CD4-positive, alpha-beta T cell treated with Interferon gamma for 1 hour (primary cell): Measurements from ENCODE around the gene SPACA5.
"Not testable (repeated sequence)": the region's sequence is repeated elsewhere in the genome, so short reads cannot be mapped to it uniquely, and the experiment has no call there.

Source experiments
- DNase-seq: peaks from one replicate; pipeline ENCODE4 v3.0.0-alpha.2; 2020

Gene SPACA5

GRCh38 chrX:48022100-48022499 lies 15.3 kb downstream of the SPACA5 start:
- no peak for DNase-seq

GRCh38 chrX:48022738-48023137 lies 15.9 kb downstream of the SPACA5 start:
- DNase-seq: no peak

- DNase-seq: peak; percentile 28
Measured at GRCh38 chrX:48025561-48025960, 18.8 kb downstream of the SPACA5 start.

- DNase-seq: not testable (repeated sequence)
Measured at GRCh38 chrX:48027545-48027944, 20.8 kb downstream of the SPACA5 start.

- DNase-seq: no peak
Measured at GRCh38 chrX:48028091-48028490, 21.3 kb downstream of the SPACA5 start.

GRCh38 chrX:48030237-48030636 lies 23.4 kb downstream of the SPACA5 start:
- no peak for DNase-seq

GRCh38 chrX:48030641-48031173 lies 23.9 kb downstream of the SPACA5 start:
- DNase-seq: not testable (repeated sequence)

GRCh38 chrX:48035891-48036290 lies 29.1 kb downstream of the SPACA5 start:
- no peak for DNase-seq

- no peak for DNase-seq
Measured at GRCh38 chrX:48043056-48043455, 36.3 kb downstream of the SPACA5 start.

- DNase-seq: no peak
Measured at GRCh38 chrX:48045410-48046311, 38.9 kb downstream of the SPACA5 start.

GRCh38 chrX:48046846-48047245 lies 40.1 kb downstream of the SPACA5 start:
- no peak for DNase-seq

- no peak for DNase-seq
Measured at GRCh38 chrX:48058621-48059295, 52.0 kb downstream of the SPACA5 start.

- no peak for DNase-seq
Measured at GRCh38 chrX:48059296-48059639, 52.5 kb downstream of the SPACA5 start.
